ENCODE data around the gene MINDY4.

The MINDY4 gene

GRCh38 chr7:30920584-30921539 is 149.6 kb downstream of the MINDY4 start:
- no peak for DNase-seq

DNA sequence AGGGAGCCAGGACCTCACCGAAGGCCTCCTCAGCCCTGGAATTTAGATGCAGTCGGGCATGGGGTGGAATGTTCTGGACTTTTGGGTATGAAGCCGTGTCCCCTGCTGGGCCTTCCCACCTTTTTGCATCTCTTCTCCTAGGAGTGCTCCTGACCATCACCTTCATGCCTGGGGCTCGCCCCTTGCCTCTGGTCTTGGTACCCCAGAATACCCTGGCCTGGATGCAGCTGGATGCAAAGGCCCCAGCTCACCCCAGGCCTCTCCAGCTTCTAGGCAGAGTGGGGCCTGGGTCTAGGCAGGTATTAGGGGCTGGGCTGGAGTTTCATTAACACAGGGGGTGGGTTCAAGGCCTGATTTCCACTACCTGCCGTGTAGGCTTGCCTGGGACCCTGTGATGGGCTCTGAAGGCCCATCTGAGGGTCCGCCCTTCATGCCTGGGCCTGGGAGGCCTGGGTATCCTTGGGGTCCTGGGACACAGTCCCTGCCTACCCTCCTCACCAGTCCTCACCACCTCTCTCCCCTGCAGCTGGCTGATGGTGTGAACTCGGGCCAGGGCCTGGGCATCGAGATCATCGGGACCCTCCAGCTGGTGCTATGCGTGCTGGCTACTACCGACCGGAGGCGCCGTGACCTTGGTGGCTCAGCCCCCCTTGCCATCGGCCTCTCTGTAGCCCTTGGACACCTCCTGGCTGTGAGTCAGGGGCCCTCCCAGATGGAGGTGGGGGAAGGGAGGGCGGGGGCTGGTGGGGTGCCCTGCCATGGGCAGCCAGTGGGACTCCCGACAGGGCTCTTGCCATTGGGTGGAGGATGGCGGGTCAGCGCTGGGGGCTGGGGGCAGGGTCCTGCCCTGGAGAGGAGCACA is 150.6 kb downstream of the MINDY4 start:
- no peak for DNase-seq

GRCh38 chr7:30922596-30922995 is 151.4 kb downstream of the MINDY4 start:
- DNase-seq, result no peak

GRCh38 chr7:30923009-30923773 is 152.0 kb downstream of the MINDY4 start:
- no peak for DNase-seq

DNA sequence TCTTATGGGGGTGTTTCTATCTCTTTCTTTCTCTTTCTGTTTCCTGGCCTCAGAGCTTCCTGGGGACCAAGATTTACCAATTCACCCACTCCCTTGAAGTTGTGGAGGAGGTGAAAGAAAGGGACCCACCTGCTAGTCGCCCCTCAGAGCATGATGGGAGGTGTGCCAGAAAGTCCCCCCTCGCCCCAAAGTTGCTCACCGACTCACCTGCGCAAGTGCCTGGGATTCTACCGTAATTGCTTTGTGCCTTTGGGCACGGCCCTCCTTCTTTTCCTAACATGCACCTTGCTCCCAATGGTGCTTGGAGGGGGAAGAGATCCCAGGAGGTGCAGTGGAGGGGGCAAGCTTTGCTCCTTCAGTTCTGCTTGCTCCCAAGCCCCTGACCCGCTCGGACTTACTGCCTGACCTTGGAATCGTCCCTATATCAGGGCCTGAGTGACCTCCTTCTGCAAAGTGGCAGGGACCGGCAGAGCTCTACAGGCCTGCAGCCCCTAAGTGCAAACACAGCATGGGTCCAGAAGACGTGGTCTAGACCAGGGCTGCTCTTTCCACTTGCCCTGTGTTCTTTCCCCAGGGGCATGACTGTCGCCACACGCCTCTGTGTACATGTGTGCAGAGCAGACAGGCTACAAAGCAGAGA is 152.7 kb downstream of the MINDY4 start:
- no peak for DNase-seq

GRCh38 chr7:30924624-30925023 is 153.4 kb downstream of the MINDY4 start:
- DNase-seq, result no peak

GRCh38 chr7:30925117-30925516 is 153.9 kb downstream of the MINDY4 start:
- no peak for DNase-seq

- no peak for DNase-seq
Observed at GRCh38 chr7:30925913-30926312, 154.7 kb downstream of the MINDY4 start.

- no peak for DNase-seq
Observed at GRCh38 chr7:30926313-30926712, 155.1 kb downstream of the MINDY4 start.

DNA sequence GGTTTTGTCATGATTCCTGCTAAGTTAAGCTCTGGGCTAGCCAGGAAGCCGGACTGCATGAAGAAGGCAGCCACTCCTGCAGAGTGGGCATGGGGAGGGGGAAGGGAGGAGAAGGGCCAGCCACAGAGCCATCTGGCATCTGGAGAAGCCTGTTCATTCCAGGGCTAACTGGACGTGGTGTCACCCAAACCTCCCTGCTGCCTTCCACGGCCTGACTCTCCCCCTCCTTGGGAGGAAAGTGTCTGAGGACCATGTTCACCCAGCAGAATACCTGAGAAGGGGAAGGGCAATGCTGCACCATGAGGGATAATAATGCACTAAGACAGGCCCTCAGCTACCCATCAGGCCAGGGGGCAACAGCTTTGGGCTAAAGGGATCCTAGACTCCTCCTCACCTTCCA is 155.8 kb downstream of the MINDY4 start:
- no peak for DNase-seq

- no peak for DNase-seq
Observed at GRCh38 chr7:30927559-30927958, 156.3 kb downstream of the MINDY4 start.

DNA sequence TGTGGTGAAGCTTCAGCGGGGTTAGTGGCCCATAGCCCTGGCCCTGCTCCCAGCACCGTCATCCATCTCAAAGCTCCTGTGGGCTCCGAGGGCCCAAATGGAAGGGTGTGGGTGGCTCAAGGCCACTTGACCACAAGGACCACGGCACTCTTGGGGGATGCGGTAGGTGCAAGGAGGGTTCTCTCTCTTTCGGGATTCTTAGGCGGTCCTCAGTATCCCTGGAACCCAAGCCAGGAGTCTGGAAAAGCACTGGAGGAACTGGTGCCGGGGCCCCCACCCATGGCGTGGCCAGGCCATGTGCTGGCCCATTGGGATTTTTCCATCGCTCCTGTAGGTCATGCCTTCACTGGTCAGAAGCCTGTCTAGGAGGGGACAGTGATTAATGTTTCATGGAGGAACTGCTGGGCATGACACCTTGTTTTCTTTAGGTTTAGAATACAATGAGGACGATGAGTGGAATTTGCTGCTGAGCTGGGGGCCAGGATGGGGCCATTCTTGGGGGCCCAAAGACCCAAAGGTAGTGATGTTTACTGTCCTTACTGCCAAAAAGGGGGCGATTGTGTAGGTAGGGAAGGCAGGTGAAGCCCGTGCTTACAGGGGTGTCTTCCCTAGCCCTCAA is 157.1 kb downstream of the MINDY4 start:
- DNase-seq, result no peak

GRCh38 chr7:30929686-30930085 is 158.5 kb downstream of the MINDY4 start:
- no peak for DNase-seq

DNA sequence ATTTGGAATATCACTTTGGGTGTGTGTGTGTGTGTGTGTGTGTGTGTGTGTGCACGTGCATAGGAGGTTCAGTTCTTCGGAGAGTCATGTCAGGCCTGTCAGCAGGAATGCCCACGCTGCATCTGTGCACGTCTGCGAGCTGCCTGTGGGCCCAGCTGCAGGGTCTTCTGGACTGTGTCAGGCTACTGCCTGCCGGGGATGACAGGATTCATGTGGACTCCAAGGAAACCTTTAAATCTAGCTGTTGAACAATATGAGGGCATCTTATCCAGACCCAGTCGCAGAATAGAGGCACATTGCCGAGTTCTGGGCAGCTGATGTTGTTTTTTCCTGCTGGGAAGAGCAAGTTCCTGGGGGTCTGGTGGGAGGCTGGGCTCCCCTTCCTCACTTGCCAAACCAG is 159.4 kb downstream of the MINDY4 start:
- DNase-seq, result no peak

DNA sequence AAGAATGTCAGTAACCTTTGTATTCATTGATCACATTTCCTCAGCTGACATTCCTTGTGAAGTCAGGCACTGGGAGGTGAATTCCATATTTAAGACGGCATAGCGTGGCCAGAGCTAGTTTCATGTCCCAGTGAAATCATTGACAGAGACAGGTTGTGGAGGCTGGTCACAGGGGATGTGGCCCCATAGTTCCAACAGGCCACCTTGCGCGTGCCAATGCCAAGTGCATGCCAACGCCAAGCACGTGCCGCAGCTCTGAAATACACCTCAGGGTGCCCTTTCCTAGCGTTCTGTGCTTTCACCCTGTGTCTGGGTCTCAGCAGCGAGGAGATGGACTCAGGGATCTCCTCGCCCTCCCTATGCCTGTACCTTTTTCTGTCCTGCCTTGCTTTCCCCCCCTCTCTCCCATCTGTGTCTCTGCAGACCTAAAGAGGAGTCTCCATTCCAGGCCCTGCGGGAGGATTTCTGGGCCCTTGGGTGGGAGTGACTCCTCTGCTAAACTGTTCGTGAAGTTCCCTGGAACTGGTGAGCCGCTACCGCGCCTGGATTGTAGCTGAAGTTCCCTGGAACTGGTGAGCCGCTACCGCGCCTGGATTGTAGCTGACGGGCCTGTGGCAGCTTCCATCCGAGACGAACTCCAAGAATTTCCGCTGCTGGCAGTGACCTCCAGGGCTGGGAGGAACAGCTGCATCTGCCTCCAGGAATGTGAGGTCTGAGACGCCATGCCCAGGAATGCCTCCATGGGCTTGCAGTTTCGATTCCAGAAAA is 160.1 kb downstream of the MINDY4 start:
- DNase-seq, result no peak

GRCh38 chr7:30931929-30932540 is 160.8 kb downstream of the MINDY4 start:
- DNase-seq, result no peak

DNA sequence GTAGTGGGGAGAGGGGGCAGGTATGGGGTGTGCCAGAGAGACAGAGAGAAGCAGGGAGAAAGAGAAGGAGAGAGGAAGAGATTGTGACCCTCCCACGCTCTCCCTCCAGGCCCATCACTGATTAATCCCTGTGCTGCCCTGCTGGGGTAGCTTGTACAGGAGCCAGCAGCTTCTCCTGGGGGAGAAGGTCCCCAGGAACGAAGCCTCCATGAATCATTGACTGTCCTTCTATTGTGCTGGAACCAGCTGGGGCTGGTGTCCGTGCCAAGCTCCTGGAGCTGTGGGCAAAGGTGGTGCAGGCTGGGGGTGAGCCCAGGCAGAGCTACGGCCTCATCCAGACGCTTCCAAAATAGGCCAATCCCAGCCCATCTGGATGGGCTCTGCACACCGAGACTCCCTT is 161.3 kb downstream of the MINDY4 start:
- DNase-seq, result no peak

DNA sequence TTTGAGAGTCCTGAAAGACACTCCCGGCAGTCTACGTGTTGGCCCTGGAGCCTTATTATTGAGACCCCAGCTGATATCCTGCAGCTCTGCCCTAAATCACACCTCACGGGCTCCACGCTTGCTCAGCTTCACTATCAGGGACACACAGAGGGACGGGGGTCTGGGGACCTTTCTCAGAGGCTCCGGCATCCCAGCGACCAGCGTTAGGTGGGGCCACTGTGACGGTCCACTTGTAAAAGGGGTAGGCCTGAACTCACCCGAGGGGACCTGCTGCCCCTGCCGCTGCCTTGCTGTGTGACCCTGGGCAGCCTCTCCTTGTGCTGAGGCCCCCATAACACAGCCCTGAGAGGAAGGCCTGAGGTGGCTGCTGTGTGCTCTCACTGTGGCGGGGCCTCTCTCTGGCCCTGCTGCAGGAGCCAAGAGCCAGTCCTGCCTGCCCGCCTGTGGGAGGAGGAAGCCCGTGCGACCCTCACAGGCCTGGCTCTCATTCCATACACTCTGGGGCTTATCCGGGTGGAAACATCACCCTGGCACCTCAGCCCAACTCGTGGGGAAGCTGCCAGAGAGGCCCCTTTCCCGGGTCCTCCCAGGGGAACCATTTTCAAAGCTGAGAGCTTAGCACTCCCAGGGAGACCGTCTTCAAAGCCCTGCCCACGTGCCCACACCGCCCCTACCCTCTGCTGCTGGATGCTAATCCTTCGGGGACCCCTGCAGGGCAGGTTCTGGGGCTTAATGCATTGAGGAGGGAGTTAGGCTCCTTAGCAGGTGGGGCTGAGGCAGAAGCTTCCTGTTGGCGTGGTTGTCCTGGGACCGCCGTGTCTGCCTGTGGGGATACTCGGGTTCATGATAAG is 162.1 kb downstream of the MINDY4 start:
- DNase-seq, result no peak

- no peak for DNase-seq
Observed at GRCh38 chr7:30934225-30934624, 163.0 kb downstream of the MINDY4 start.

All from activated gamma-delta T cell (primary cell).